CD4-positive, alpha-beta T cell treated with Interleukin-12 subunit alpha and Interleukin-12 subunit beta, for 1 hour (primary cell): ENCODE data around the gene SMIM24.

Source experiments
- DNase-seq: peaks from one replicate; pipeline ENCODE4 v3.0.0-alpha.2; 2020

SMIM24 gene

GRCh38 chr19:3470500-3471128 lies 9.7 kb downstream of the SMIM24 start:
- no peak for DNase-seq

GRCh38 chr19:3469638-3470499 lies 10.5 kb downstream of the SMIM24 start:
- DNase-seq, result no peak

GRCh38 chr19:3468211-3468610 lies 12.1 kb downstream of the SMIM24 start:
- no peak for DNase-seq

GRCh38 chr19:3467437-3468198 lies 12.7 kb downstream of the SMIM24 start:
- DNase-seq, result no peak

- no peak for DNase-seq
These were observed 13.7 kb downstream of the SMIM24 start for GRCh38 chr19:3466635-3467034.

GRCh38 chr19:3465552-3465951 lies 14.8 kb downstream of the SMIM24 start:
- DNase-seq, result no peak

GRCh38 chr19:3464587-3465235 lies 15.6 kb downstream of the SMIM24 start:
- no peak for DNase-seq

- no peak for DNase-seq
These were observed 16.4 kb downstream of the SMIM24 start for GRCh38 chr19:3463714-3464586.

GRCh38 chr19:3462991-3463713 lies 17.2 kb downstream of the SMIM24 start:
- no peak for DNase-seq

- no peak for DNase-seq
These were observed 20.3 kb downstream of the SMIM24 start for GRCh38 chr19:3459965-3460582.

GRCh38 chr19:3459089-3459881 lies 21.0 kb downstream of the SMIM24 start:
- DNase-seq, result no peak

GRCh38 chr19:3458229-3459088 lies 21.9 kb downstream of the SMIM24 start:
- DNase-seq, result no peak

- no peak for DNase-seq
These were observed 22.6 kb downstream of the SMIM24 start for GRCh38 chr19:3457528-3458228.

- DNase-seq, result no peak
These were observed 23.3 kb downstream of the SMIM24 start for GRCh38 chr19:3456925-3457527.

- DNase-seq, result no peak
These were observed 24.2 kb downstream of the SMIM24 start for GRCh38 chr19:3455960-3456601.

GRCh38 chr19:3455393-3455955 lies 24.9 kb downstream of the SMIM24 start:
- no peak for DNase-seq
